Measurements from ENCODE around the gene TNS1. TPM values are rescaled to one million over a fixed set of nuclear protein-coding genes. Genes with fewer than 3 reads are reported as not detected.

The TNS1 gene
- total and polyA plus RNA-seq, 10 of the 15 experiments (the other 5 are each of a cell fraction or from before 2014, with no cell fraction given) = 0.05 to 0.44 TPM; not detected in 8

GRCh38 chr2:217941339-217941738, 61.5 kb downstream of the TNS1 start:
- no peak overlapping the region for H3K4me2 ChIP-seq (ENCODE audit: control insufficient read depth, insufficient read depth)
- ATAC-seq = no peak
- no peaks in the 10 kb centered on the region; a peak in 1 of 4 replicates for H3K27me3 ChIP-seq (replicated peaks in 1 of 2; ENCODE audit: control insufficient read depth in 2 of 2, insufficient read depth in 2 of 2, low read length in 1 of 2)
- no peak overlapping the region for H2AFZ ChIP-seq (ENCODE audit: control insufficient read depth, low read depth, low read length)
- no peak for FAIRE-seq
- intact Hi-C loops (cut with micrococcal nuclease; ENCODE audit: unreplicated experiment) = no loop called here
- no peak overlapping the region for H3K9ac ChIP-seq (ENCODE audit: control insufficient read depth, insufficient read depth, low read length)
- 2% methylated on average over 9 of the region's 11 CpGs for WGBS (ENCODE audit: insufficient coverage, insufficient replicate concordance, low lambda C conversion rate, missing lambda C conversion rate)
- H3K36me3 ChIP-seq (ENCODE audit: control insufficient read depth in 2 of 2, insufficient read depth in 2 of 2, low read length in 1 of 2) = no peaks in the 10 kb centered on the region
- no peaks in the 10 kb centered on the region; the same call in 1 of the 2 replicates for H4K20me1 ChIP-seq (ENCODE audit: control insufficient read depth, insufficient read depth)
- no TSS peak for BruUV-seq (replicated peaks)
- in situ Hi-C loops (cut with MboI) = no loop called here
- H3K9me3 ChIP-seq (replicated peaks; ENCODE audit: control insufficient read depth, insufficient read depth, low read length) = no peaks in the 10 kb centered on the region
- H3K4me1 ChIP-seq (ENCODE audit: control insufficient read depth, insufficient read depth, low read length) = no peaks in the 10 kb centered on the region
- ChIA-PET POLR2A (no interaction called here), SMC1A (ENCODE audit: uncharacterized antibody, unreplicated experiment) (no interaction called here), RAD21 (ENCODE audit: unreplicated experiment) (no interaction called here), CTCF (interaction anchor here (0.6 kb wide), 1 partner anchor 54 kb away, joined by 3 read pairs; no protein-coding TSS in a partner anchor)
- H3K4me3 ChIP-seq = no peak overlapping the region
- H3K27ac ChIP-seq (ENCODE audit: control insufficient read depth, insufficient read depth) = no peak overlapping the region
- DNase-seq (ENCODE audit: low read depth, low spot score) = no peak
- TF ChIP-seq GABPA (IDR thresholded peaks at IDR 0.05; ENCODE audit: low read depth) (no peak), MTA2 (IDR thresholded peaks at IDR 0.05; ENCODE audit: low read depth) (no peak), MLLT1 (IDR thresholded peaks at IDR 0.05) (no peak), EZH2 (IDR thresholded peaks at IDR 0.05; ENCODE audit: borderline replicate concordance, control insufficient read depth, low read depth, low read length) (no peak), POLR2AphosphoS2 (IDR thresholded peaks at IDR 0.05; ENCODE audit: low read depth, low read length) (no peak), RAD21 (IDR thresholded peaks at IDR 0.05; ENCODE audit: insufficient read depth, low read depth, low read length) (no peak)
- H3K79me2 ChIP-seq (ENCODE audit: control insufficient read depth, insufficient read depth, low read length) = no peaks in the 10 kb centered on the region
